A673 (cell line): Measurements from ENCODE around the gene STAMBP. TPM values are rescaled to one million over a fixed set of nuclear protein-coding genes. Genes with fewer than 3 reads are reported as not detected.

ENCODE experiments used
- BruUV-seq: library from RNA; stranded (reverse); fragments of 400-500 nt; replicated peaks from 2 replicates; lab custom pipeline; 2021; lab: Mats Ljungman, UMichigan
- CTCF ChIA-PET: fragments of 300-600 bp; sonication (Branson Sonifier 250); formaldehyde crosslinking; loops from one replicate; lab custom pipeline; 2022; ENCODE audit warnings: antibody characterized with exemption; lab: Charles Lee
- POLR2A ChIA-PET: fragments of 300-600 bp; sonication (Branson Sonifier 250); formaldehyde crosslinking; loops from one replicate; lab custom pipeline; 2022; ENCODE audit warnings: antibody characterized with exemption; ENCODE audit not compliant: low non-redundant PET; lab: Charles Lee
- DNase-seq: peaks from one replicate; pipeline ENCODE4 v3.0.0-alpha.2; 2015; ENCODE audit warnings: low spot score
- H3K27ac ChIP-seq: fragments of 200-600 bp; sonication (generic); 2 replicates; pipeline ENCODE4 v1.5.1; 2016; ENCODE audit warnings: mixed run types, low read depth, mild to moderate bottlenecking, mixed read lengths, antibody characterized with exemption, low read length; ENCODE audit not compliant: poor library complexity, severe bottlenecking
- H3K27me3 ChIP-seq: fragments of 200-600 bp; sonication (generic); replicated peaks from 2 replicates; pipeline ENCODE4 v1.6.1; 2017; ENCODE audit warnings: mixed run types, low read depth, mild to moderate bottlenecking, mixed read lengths, antibody characterized with exemption, low read length; ENCODE audit not compliant: insufficient read depth, poor library complexity
- H3K36me3 ChIP-seq: fragments of 200-600 bp; sonication (generic); 2 replicates; pipeline ENCODE4 v1.6.1; 2016; ENCODE audit warnings: mixed run types, mild to moderate bottlenecking, mixed read lengths, antibody characterized with exemption, low read length; ENCODE audit not compliant: insufficient read depth, poor library complexity, severe bottlenecking
- H3K4me1 ChIP-seq: fragments of 200-600 bp; sonication (generic); 2 replicates; pipeline ENCODE4 v1.6.1; 2017; ENCODE audit warnings: mixed run types, mild to moderate bottlenecking, mixed read lengths, antibody characterized with exemption, low read length; ENCODE audit not compliant: insufficient read depth, poor library complexity, severe bottlenecking
- H3K4me3 ChIP-seq: fragments of 200-600 bp; sonication (generic); 2 replicates; pipeline ENCODE4 v1.5.1; 2016; ENCODE audit warnings: low read depth, mixed run types, mild to moderate bottlenecking, mixed read lengths, low read length; ENCODE audit not compliant: poor library complexity, severe bottlenecking
- H3K9me3 ChIP-seq: fragments of 200-600 bp; sonication (generic); 2 replicates; pipeline ENCODE4 v1.6.1; 2016; ENCODE audit warnings: mixed run types, low read depth, mild to moderate bottlenecking, mixed read lengths, antibody characterized with exemption, low read length; ENCODE audit not compliant: poor library complexity, severe bottlenecking
- EZH2 ChIP-seq: fragments of 200-600 bp; sonication (generic); IDR thresholded peaks from 2 replicates; pipeline ENCODE4 v1.6.1; 2017; ENCODE audit warnings: borderline replicate concordance, low read depth, mild to moderate bottlenecking, mixed read lengths, antibody characterized with exemption, low read length; ENCODE audit not compliant: poor library complexity, severe bottlenecking
- intact Hi-C: fragments of 100-400 bp; cut with micrococcal nuclease; formaldehyde crosslinking; loops from one replicate; pipeline ENCODE4 v1.10.0; 2022; ENCODE audit not compliant: unreplicated experiment
- total RNA-seq: library from RNA; stranded (reverse); gene quantifications from 2 replicates; pipeline ENCODE4 v1.2.3, GENCODE V29; 2021
- TF ChIP-seq, protein P1 (sequence below): fragments of 300-800, 200-600 bp; sonication (generic); conservative IDR thresholded peaks from 2 replicates; pipeline ENCODE4 v1.5.1; 2017; ENCODE audit warnings: low read depth, mild to moderate bottlenecking, antibody characterized with exemption, low read length, moderate library complexity, mixed read lengths

Gene STAMBP
- total RNA-seq, 1 experiment from 2014 or later: 67.1 TPM

DNA sequence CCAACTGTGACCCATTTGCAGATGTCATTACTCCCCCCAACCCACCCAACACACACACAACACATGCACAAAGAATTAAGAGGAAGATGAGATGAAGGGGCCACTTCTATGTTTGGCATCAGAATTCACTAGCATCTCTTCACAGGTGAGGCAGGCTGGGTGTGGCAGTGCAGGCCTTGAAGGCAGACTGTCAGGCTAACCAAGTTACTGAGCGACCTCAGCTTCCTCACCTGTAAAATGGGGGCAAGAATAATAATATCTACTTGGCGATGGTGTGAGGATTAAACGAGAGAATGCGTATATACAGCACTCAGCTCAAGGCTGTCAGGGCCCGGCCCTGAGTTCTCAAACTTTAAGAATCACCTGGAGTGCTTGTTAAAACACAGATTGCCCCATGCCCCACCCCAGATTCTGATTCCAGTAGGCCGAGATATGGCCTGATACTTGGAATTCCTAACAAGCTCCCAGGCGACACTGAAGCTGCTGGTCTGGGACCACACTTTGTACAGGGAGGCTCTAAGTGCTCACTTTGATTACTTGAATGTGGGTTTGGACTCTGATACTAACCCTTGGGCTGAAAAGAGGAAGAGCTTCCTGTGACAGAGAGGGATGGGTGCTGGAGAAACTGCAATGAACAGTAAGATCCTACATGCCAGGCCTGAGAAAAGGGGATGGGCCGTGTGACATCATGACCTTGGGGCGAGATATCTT lies 65.2 kb downstream of the STAMBP start:
- Histone ChIP-seq H3K27me3 (no peaks in the 10 kb centered on the region), H3K36me3 (no peaks in the 10 kb centered on the region), H3K4me1 (no peaks in the 10 kb centered on the region), H3K4me3 (no peak overlapping the region), H3K9me3 (no peaks in the 10 kb centered on the region), H3K27ac (no peak overlapping the region)
- no peak for DNase-seq
- intact Hi-C loops: no loop called here
- no TSS peak for BruUV-seq
- ChIA-PET POLR2A (no interaction called here), CTCF (no interaction called here)
- TF ChIP-seq EZH2: no peak
- TF ChIP-seq, protein P1, sequence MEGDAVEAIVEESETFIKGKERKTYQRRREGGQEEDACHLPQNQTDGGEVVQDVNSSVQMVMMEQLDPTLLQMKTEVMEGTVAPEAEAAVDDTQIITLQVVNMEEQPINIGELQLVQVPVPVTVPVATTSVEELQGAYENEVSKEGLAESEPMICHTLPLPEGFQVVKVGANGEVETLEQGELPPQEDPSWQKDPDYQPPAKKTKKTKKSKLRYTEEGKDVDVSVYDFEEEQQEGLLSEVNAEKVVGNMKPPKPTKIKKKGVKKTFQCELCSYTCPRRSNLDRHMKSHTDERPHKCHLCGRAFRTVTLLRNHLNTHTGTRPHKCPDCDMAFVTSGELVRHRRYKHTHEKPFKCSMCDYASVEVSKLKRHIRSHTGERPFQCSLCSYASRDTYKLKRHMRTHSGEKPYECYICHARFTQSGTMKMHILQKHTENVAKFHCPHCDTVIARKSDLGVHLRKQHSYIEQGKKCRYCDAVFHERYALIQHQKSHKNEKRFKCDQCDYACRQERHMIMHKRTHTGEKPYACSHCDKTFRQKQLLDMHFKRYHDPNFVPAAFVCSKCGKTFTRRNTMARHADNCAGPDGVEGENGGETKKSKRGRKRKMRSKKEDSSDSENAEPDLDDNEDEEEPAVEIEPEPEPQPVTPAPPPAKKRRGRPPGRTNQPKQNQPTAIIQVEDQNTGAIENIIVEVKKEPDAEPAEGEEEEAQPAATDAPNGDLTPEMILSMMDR: no peak

DNA sequence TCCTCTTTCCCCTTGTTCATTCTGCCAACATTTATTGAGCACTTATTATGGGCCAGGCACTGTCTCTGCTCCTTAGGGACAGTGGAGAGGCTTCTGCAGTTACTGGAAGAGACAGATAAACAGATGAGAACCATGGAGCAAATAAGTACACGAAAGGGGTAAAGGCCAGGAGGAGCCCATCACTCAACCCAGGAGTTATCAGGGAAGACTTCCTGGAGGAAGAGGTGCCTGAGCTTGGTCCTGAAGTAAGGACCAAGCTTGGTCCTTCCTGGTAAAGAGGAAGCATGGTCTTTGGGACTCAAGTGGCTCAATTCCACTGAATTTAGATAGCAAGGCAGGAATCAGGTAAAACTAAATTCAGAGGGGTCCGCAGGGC lies 65.7 kb downstream of the STAMBP start:
- H3K27me3 ChIP-seq: no peaks in the 10 kb centered on the region
- no peaks in the 10 kb centered on the region for H3K9me3 ChIP-seq
- H3K4me3 ChIP-seq: no peak overlapping the region
- no TSS peak for BruUV-seq
- intact Hi-C loops: no loop called here
- ChIA-PET POLR2A (no interaction called here), CTCF (no interaction called here)
- H3K27ac ChIP-seq: no peak overlapping the region
- DNase-seq: no peak
- H3K36me3 ChIP-seq: no peaks in the 10 kb centered on the region
- TF ChIP-seq, protein P1: no peak
- no peak for TF ChIP-seq EZH2
- H3K4me1 ChIP-seq: no peaks in the 10 kb centered on the region

DNA sequence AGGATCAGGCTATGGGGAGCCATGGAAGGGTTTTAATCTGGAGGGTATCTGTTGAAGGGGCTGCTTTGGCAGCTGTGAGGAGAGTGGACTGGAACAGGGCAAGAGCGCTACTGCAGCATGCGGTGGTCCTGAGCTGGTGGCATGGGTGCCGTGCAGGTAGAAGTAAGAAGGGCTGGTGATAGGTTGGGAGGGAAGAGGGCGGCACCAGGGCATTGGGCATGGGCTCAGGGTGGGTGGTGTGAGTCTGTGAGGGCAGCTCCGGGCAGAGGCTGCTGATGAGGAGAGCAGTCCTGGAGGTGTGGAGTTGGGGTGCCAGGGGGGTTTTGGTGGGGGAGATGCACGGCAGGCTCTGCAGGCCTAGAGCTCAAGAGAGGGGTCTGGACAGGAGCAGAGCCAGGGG lies 66.1 kb downstream of the STAMBP start:
- TF ChIP-seq, protein P1: no peak
- TF ChIP-seq EZH2: no peak
- POLR2A ChIA-PET: no interaction called here
- no TSS peak for BruUV-seq
- no peak overlapping the region for H3K4me3 ChIP-seq
- no peak overlapping the region for H3K27ac ChIP-seq
- CTCF ChIA-PET: no interaction called here
- intact Hi-C loops: no loop called here
- no peak for DNase-seq
- H3K36me3 ChIP-seq: no peaks in the 10 kb centered on the region
- no peaks in the 10 kb centered on the region for H3K27me3 ChIP-seq
- no peaks in the 10 kb centered on the region for H3K4me1 ChIP-seq
- no peaks in the 10 kb centered on the region for H3K9me3 ChIP-seq
